Measurements from ENCODE around the gene CFAP97D2.
A peak's percentile ranks its signal among the peaks of the same experiment; 100 is the strongest.
"Not testable (repeated sequence)": the region's sequence is repeated elsewhere in the genome, so short reads cannot be mapped to it uniquely, and the experiment has no call there.

CFAP97D2 gene

DNA sequence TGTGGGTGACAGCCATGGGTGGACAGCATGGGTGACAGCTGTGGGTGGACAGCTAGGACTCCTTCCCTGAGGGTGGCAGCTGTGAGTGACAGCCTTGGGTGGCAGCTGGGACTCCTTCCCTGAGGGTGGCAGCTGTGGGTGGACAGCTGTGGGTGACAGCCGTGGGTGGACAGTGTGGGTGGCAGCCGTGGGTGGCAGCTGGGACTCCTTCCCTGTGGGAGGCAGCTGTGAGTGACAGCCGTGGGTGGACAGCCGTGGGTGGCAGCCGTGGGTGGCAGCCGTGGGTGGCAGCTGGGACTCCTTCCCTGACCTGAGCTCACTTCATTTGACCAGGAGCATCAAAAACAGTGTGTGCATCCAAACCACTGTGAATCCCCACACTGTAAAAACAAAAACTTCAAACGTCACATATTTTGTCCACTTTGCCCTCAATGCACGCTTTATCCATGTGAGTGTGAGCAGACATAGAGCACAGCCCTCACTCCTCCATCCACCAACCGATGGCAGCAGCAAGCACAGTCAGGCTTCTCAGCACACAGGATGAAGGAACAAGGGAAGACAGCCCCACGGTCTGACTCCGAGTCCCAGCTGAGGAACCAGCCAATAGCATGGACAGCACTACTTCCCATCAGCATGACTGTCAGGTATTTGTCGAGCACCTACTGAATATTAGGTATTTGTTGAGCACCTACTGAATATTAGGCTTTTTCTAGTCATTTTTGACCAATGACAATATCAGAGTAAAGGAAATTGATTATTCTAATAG is 1.6 kb upstream of the CFAP97D2 start:
- TF ChIP-seq, protein P1, sequence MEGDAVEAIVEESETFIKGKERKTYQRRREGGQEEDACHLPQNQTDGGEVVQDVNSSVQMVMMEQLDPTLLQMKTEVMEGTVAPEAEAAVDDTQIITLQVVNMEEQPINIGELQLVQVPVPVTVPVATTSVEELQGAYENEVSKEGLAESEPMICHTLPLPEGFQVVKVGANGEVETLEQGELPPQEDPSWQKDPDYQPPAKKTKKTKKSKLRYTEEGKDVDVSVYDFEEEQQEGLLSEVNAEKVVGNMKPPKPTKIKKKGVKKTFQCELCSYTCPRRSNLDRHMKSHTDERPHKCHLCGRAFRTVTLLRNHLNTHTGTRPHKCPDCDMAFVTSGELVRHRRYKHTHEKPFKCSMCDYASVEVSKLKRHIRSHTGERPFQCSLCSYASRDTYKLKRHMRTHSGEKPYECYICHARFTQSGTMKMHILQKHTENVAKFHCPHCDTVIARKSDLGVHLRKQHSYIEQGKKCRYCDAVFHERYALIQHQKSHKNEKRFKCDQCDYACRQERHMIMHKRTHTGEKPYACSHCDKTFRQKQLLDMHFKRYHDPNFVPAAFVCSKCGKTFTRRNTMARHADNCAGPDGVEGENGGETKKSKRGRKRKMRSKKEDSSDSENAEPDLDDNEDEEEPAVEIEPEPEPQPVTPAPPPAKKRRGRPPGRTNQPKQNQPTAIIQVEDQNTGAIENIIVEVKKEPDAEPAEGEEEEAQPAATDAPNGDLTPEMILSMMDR (IDR thresholded peaks at IDR 0.05) = no peak

DNA sequence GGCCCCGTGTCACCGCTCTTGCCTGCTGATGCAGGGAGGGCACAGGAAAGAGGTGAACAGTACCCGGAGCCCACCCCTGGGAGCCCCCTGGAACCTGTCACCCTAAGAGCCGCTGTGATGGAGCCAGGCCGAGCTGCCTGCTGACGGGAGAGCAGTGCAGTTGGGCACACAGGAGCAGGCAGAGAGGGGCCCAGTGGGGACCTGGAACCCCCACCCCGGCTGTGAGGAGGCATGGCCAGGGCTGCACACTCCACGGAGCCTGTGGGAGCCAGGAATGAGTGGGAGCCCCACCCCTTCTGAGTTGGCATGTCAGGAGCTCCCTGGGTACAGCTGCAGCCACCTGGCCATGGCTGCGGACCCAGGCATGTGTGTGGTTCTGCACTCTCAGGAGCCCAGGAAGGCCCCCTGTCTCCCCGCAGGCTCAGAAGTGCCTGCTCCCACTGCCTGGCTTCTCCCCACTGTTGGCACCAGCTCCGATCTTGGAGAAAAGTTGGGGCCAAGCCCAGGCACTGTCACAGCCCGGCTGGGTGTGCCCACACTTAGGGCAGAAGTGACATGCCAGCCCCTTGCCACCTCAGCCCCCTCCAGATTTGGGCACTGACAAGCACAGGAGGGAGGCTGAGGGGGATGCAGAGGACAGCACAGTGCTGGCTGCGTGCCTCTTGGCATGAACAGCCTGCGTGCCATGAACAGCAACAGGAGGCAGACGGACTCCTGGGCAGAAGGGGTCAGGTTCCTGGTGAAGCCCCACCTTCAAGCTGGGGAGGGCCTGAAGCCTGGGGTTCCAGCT is 6.3 kb downstream of the CFAP97D2 start:
- DNase-seq = no peak
- Mint-ChIP-seq H3K27me3 (ENCODE audit: low read depth, poor library complexity) (peaks cover 24% of the 10 kb centered on the region), H3K27ac (no peak overlapping the region), H3K9me3 (peaks cover 10% of the 10 kb centered on the region), H3K36me3 (ENCODE audit: low read depth) (no peaks in the 10 kb centered on the region), H3K4me1 (peaks cover 20% of the 10 kb centered on the region), H3K4me3 (no peak overlapping the region)
- TF ChIP-seq, protein P1 (IDR thresholded peaks at IDR 0.05) = no peak

More for the DNA sequence above, 1.6 kb upstream of the CFAP97D2 start:
- Mint-ChIP-seq H3K27me3 (ENCODE audit: low read depth, poor library complexity) (peaks cover 28% of the 10 kb centered on the region), H3K4me1 (peaks cover 33% of the 10 kb centered on the region), H3K27ac (no peak overlapping the region), H3K9me3 (peaks cover 22% of the 10 kb centered on the region), H3K4me3 (no peak overlapping the region), H3K36me3 (ENCODE audit: low read depth) (peaks cover 5% of the 10 kb centered on the region)
- DNase-seq = no peak

DNA sequence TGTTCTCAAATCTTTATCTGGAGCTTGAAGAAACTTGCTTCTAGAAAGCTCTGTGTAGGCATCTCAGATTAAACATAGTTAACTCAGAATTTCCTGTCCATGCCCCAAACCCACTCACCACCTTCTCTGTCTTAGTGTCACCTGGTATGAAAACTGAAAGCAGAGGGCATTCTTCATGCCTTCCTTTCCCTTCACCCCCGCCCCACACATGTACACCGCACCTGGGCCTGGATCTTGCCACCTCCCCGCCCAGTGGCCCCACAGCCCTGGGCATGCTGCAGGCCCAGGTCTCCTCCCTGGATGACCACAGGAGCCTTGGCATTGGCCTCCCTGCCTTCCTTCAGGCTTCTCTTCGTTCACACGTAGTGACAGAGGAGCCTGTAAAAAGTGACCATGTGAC is 15.8 kb downstream of the CFAP97D2 start:
- no peaks in the 10 kb centered on the region for H3K4me1 Mint-ChIP-seq
- peaks cover 18% of the 10 kb centered on the region for H3K27me3 Mint-ChIP-seq (ENCODE audit: low read depth, poor library complexity)
- no peak overlapping the region for H3K27ac Mint-ChIP-seq
- H3K9me3 Mint-ChIP-seq = peaks cover 16% of the 10 kb centered on the region
- TF ChIP-seq, protein P1 (IDR thresholded peaks at IDR 0.05) = no peak
- no peaks in the 10 kb centered on the region for H3K36me3 Mint-ChIP-seq (ENCODE audit: low read depth)
- DNase-seq = no peak
- no peak overlapping the region for H3K4me3 Mint-ChIP-seq

DNA sequence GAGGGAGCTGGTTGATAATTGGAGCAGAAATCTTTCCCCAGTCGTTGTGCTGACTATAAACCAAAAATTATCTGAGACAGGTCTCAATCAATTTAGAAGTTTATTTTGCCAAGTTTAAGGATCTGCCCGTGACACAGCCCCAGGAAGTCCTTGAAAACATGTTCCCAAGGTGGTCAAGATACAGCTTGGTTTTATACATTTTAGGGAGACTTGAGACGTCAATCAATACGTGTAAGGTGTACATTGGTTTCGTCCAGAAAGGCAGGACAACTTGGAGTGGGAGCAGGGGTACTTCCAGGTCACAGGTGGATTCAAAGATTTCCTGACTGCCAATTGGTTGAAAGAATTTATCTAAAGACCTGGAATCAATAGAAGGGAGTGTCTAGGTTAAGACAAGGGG is 17.6 kb downstream of the CFAP97D2 start:
- H3K4me3 Mint-ChIP-seq = no peak overlapping the region
- peaks cover 14% of the 10 kb centered on the region for H3K4me1 Mint-ChIP-seq
- H3K9me3 Mint-ChIP-seq = peaks cover 22% of the 10 kb centered on the region
- TF ChIP-seq, protein P1 (IDR thresholded peaks at IDR 0.05) = no peak
- DNase-seq = no peak
- peaks cover 13% of the 10 kb centered on the region for H3K27me3 Mint-ChIP-seq (ENCODE audit: low read depth, poor library complexity)
- peak overlapping the region; percentile 46 for H3K27ac Mint-ChIP-seq
- no peaks in the 10 kb centered on the region for H3K36me3 Mint-ChIP-seq (ENCODE audit: low read depth)

DNA sequence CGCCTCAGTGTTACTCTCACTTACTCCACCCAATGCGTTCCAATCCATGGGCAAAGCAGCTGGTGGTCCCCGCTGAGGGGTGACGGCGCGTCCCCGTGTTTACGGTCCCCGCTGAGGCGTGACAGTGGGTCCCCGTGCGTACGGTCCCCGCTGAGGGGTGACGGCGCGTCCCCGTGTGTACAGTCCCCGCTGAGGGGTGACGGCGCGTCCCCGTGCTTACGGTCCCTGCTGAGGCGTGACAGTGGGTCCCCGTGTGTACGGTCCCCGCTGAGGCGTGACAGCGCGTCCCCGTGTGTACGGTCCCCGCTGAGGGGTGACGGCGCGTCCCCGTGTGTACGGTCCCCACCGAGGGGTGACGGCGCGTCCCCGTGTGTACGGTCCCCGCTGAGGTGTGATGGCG is 19.5 kb downstream of the CFAP97D2 start:
- Mint-ChIP-seq H3K27ac (no peak overlapping the region), H3K4me1 (peaks cover 14% of the 10 kb centered on the region)
- TF ChIP-seq, protein P1 (IDR thresholded peaks at IDR 0.05) = no peak

DNA sequence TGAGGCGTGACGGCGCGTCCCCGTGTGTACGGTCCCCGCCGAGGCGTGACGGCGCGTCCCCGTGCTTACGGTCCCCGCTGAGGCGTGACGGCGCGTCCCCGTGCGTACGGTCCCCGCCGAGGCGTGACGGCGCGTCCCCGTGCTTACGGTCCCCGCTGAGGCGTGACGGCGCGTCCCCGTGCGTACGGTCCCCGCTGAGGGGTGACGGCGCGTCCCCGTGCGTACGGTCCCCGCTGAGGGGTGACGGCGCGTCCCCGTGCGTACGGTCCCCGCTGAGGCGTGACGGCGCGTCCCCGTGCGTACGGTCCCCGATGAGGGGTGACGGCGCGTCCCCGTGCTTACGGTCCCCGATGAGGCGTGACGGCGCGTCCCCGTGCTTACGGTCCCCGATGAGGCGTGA is 20.5 kb downstream of the CFAP97D2 start:
- H3K27ac Mint-ChIP-seq; DNase-seq; H3K36me3 Mint-ChIP-seq (ENCODE audit: low read depth); H3K4me3 Mint-ChIP-seq: not testable (repeated sequence)
- peaks cover 13% of the 10 kb centered on the region for H3K27me3 Mint-ChIP-seq (ENCODE audit: low read depth, poor library complexity)
- H3K9me3 Mint-ChIP-seq = peaks cover 17% of the 10 kb centered on the region
- peaks cover 14% of the 10 kb centered on the region for H3K4me1 Mint-ChIP-seq

More for the DNA sequence above, 19.5 kb downstream of the CFAP97D2 start:
- DNase-seq = no peak
- H3K27me3 Mint-ChIP-seq (ENCODE audit: low read depth, poor library complexity) = peaks cover 9% of the 10 kb centered on the region
- H3K4me3 Mint-ChIP-seq = no peak overlapping the region
- H3K9me3 Mint-ChIP-seq = peaks cover 19% of the 10 kb centered on the region
- no peaks in the 10 kb centered on the region for H3K36me3 Mint-ChIP-seq (ENCODE audit: low read depth)

Measured in nephron progenitor cell (in vitro differentiated cells).